Fibroblast of pulmonary artery (primary cell): Measurements from ENCODE around the gene VOPP1.

ENCODE experiments used
- DNase-seq: peaks from one replicate; pipeline ENCODE4 v3.0.0-alpha.2; 2010; ENCODE audit warnings: low read depth
- H3K4me3 ChIP-seq: replicated peaks from 2 replicates; pipeline ENCODE4 v1.5.1; 2011; ENCODE audit warnings: low read depth, mild to moderate bottlenecking, control low read depth, low read length, moderate library complexity
- CTCF ChIP-seq: IDR thresholded peaks from 2 replicates; pipeline ENCODE4 v1.5.1; 2011; ENCODE audit warnings: mild to moderate bottlenecking, control low read depth, low read length, inconsistent platforms; ENCODE audit errors: missing control alignments

Gene VOPP1

GRCh38 chr7:55438757-55439525, 133.4 kb downstream of the VOPP1 start:
- no peak overlapping the region for H3K4me3 ChIP-seq
- no peak for TF ChIP-seq CTCF
- no peak for DNase-seq

- DNase-seq, result no peak
- TF ChIP-seq CTCF, result no peak
- no peak overlapping the region for H3K4me3 ChIP-seq
These were observed 134.1 kb downstream of the VOPP1 start for GRCh38 chr7:55438085-55438756.

- TF ChIP-seq CTCF, result no peak
- no peak overlapping the region for H3K4me3 ChIP-seq
- no peak for DNase-seq
These were observed 134.9 kb downstream of the VOPP1 start for GRCh38 chr7:55437375-55437774.

GRCh38 chr7:55436457-55436856, 135.8 kb downstream of the VOPP1 start:
- no peak overlapping the region for H3K4me3 ChIP-seq
- TF ChIP-seq CTCF, result no peak
- DNase-seq, result no peak

- no peak overlapping the region for H3K4me3 ChIP-seq
- TF ChIP-seq CTCF, result no peak
- DNase-seq, result no peak
These were observed 136.8 kb downstream of the VOPP1 start for GRCh38 chr7:55435466-55435865.

GRCh38 chr7:55432939-55433784, 139.1 kb downstream of the VOPP1 start:
- no peak overlapping the region for H3K4me3 ChIP-seq
- peak; percentile 55 for DNase-seq
- peak; percentile 46 for TF ChIP-seq CTCF
